ENCODE data around the gene PRKACB.

PRKACB gene

DNA sequence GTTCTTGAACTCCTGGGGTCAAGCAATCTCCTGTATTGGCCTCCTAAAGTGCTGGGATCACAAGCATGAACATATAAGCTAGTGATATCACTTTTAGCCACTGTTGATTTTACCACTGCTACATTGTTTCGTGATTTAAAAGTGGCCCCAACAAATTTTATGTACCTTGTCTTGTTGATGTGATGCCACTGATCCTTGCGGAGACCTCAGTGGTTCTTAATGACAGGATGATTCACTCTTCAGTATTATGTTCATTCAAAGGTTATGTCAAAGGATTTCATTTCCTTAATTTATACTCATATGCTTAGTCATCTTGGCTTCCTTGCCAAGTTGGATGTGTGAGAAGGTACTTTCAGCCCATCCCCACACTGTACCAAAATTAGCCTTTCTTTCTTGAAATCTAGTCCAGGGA is 12.1 kb downstream of the PRKACB start:
- DNase-seq (ENCODE audit: low read depth): no peak

DNA sequence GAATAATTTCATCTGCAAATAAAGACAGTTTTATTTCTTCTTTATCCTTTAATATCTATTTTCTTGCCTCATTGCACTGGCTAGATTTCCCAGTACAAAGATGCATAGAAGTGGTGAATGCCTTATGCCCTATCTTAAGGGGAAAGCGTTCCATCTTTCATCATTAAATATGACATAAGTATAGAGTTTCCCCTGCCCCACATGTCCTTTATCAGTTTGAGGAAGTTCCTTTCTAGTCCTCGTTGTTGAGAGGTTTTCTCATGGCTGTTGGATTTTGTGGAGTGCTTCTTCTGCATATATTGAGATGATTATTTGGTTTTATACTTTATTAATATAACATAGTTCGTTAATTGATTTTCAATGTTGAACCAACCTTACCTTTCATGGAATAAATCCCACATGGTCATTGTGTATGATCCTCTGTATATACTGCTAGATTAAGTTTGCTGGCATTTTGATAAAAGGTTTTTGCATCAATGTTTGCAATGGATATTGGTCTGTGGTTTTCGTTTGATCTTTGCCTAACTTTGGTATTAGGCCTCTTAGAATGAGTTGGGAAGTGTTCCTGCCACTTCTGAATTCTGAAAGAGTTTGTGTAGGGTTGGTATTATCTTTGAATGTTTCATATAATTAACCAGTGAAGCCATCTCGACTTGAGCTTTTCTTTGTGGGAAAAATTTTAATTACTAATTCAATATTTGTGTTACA is 15.6 kb downstream of the PRKACB start:
- DNase-seq (ENCODE audit: low read depth): no peak

DNA sequence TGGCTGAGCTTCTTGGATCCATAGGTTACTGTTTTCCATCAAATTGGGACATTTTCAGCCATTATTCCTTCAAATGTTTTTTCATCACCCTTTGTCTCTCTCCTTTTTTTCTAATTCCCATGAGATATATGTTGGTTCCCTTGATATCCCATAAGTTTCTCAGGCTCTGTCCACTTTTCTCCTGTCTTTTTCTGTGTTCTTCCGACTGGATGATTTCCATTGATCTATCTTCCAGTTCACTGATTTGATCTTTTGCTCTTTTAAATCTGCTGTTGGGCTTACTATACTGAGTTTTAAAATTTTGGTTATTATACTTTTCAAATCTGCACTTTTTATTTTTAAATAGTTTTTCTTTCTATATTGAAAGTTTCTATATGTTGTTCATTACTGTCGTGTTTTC is 18.2 kb downstream of the PRKACB start:
- DNase-seq (ENCODE audit: low read depth): no peak

DNA sequence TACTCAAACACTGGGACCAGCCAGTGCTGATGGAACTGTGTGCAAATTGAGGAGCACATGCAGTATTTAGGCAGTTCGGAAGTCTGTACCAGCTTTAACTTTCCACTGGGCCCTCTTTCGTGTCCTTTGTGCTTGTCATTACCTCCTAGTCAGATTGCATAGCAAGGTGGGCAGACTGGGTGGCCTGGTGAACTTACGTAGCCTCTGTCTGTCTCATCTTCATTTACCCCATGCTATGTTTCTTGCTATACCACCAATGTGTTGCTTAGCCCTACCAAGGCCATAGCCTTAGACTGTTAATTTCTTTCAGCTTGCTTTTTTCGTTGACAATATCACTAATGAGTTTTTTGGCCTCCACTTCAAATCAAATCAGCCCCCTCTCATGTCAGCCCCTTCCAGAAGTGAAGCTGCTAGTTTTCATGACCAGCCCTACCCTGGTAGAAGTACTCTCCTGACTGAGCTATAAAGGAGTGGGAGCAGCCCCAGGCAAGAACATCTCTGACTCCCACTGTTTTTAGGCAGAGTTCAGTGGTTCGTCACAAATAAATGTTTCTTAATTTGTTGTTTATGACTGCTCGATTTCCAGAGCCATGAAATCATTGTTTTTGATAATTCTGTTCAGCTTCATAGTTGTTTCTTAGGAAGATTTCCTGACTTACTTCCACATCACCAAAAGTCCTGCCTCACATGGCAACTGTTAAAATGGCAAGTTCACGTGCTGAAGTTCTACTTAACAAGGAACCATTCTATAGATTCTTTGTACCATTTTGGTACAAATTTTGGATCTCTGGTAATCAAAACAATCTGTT is 19.3 kb downstream of the PRKACB start:
- DNase-seq (ENCODE audit: low read depth): no peak

DNA sequence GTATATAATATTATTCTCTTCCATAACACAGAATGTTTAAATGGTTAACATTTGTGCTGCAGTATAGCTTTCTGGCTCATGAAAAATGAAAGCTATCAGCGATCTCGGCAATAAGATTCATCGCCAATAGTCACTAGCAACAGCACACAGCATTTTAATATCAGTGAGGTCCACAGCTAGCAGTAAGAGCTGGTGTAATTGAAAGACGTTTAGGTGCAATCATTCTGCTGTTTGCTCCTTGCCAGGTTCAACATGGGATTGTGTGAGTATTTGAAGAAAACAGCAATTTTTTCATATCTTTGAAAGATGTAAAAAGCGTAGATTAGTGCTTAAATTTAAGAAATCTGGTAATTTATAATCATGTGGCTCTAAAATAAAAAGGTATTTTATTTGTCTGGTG is 20.1 kb downstream of the PRKACB start:
- DNase-seq (ENCODE audit: low read depth): no peak

DNA sequence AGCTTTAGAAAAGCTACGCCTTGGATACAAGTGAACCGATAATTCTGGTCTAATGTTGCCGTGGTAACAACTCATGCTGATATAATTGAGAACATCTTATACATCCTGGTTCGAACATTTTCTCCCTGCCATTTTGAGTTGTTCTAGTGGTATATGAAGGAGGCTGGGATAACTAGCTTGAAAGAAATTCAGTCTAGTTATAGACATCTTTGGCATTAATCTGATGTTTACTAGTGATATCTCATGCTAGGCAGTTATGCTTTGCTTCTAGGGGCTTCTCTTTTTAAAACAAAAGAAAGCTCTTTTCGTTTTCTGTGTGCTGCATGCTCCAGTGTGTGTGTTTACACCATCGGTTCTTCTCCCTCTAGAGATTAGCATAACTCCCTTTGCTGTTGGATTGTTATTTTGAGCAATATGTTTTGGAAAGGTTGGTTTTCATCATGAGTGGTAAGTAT is 20.5 kb downstream of the PRKACB start:
- no peak for DNase-seq (ENCODE audit: low read depth)

DNA sequence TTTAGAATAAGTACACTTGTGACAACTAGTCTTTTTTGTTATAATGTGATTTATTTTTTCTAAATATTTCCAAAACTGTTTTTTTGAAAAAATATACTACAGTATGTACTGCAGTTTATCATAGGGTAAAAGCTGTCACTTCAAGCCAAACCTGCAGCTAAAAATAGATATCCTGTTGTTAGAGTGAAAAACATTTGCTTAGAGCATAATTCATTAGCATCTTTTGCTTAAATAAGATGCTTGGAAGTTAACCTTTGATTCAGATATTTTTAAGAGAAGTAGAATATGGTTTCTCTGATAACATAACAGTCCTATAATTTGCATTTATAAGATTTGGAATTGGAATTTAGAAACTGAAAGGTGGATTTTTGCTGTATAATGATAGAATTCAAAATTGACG is 21.5 kb downstream of the PRKACB start:
- no peak for DNase-seq (ENCODE audit: low read depth)

DNA sequence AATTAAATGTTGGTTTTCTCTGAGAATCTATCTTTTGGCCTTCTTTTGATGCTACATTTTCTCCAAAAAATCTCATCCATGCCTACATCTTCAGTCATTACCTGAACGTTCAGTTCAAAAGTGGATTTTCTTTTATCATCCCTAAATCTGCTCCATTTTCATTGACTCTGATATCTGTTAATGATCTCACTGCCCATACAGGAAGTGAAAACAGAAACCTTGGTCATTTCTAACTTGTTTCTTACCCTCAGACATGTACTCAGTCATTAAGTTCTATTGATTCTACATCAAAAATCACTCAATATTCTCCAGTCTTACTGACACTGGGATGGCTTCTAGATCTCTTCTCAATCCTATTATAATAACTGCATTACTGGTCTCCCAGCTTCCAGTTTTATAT is 22.7 kb downstream of the PRKACB start:
- DNase-seq (ENCODE audit: low read depth): no peak

DNA sequence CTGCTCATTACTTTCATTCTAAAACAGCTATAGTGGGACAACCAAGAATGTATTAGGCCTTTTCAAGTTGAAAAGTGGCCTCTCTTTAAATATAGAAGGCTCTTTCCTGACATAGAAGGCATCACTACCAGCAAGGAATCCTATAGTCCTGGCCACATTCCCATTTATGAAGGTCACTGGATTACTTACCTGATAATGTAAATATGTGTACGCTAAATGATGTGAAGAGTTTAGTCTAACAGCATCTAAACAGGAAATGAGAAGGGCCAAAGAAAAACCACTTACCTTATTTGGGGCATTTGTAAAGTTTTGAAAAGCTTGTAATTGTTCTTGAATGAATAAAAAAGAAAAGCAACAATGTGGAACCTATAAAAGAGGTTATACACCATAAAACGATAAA is 24.7 kb downstream of the PRKACB start:
- no peak for DNase-seq (ENCODE audit: low read depth)

DNA sequence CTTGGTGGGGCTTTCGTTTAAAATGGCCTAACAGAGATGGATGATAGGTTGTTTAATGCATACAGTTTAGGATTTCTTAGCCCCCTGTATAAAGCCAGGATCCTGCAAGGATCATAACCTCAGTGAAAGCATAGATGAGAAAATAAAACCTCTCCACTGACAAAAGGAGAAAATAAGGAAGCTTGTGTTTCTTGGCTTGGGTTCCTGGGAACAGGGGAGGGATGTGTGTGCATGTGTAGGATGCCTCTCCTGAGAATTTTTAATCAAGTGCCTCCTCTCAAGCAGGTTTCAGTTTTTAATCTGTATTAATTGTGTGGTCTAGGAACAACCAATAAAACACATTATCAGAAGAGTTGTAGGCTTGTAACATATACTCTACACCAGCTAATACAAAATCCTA is 26.1 kb downstream of the PRKACB start:
- DNase-seq (ENCODE audit: low read depth): no peak

DNA sequence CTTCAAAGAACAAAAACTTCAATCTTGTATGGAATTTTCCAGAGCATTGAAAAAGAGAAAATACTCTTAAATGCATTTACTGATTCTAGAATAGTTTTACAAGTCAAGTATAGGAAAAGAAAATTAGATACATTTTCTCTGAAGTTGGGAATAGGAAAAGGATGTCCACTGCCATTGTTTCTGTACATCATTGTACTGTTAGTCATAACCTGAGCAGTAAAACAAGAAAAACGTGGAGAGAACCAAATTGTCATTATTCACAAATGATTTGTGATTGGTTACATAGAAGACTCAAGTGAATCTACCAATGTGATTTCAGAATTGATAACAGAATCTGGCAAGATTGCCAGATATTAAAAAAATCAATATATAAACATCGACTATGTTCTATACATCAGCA is 27.4 kb downstream of the PRKACB start:
- no peak for DNase-seq (ENCODE audit: low read depth)

DNA sequence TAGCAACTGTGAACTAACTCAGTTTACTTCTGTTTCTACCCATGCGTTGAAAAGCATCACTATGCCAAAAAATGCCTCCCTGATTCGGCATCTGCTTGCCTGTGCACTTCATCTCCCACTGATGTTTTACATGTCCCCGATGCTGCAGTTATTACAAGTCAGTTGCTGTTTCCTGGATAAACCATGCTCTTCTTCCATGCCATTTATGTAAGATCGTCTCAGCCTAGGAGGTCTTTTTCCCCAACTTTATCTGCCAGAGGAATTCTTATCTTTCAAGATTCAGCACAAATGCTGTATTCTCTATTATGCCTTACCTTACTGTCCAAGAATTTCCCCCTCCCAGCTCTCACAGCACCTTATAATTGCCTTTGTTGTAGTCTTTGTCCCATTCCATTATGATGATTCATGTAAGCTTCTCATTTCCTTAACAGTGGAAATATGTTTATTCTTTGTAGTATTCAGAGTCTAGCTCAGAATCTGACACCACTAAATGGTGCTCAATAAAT is 30.0 kb downstream of the PRKACB start:
- DNase-seq (ENCODE audit: low read depth): no peak

DNA sequence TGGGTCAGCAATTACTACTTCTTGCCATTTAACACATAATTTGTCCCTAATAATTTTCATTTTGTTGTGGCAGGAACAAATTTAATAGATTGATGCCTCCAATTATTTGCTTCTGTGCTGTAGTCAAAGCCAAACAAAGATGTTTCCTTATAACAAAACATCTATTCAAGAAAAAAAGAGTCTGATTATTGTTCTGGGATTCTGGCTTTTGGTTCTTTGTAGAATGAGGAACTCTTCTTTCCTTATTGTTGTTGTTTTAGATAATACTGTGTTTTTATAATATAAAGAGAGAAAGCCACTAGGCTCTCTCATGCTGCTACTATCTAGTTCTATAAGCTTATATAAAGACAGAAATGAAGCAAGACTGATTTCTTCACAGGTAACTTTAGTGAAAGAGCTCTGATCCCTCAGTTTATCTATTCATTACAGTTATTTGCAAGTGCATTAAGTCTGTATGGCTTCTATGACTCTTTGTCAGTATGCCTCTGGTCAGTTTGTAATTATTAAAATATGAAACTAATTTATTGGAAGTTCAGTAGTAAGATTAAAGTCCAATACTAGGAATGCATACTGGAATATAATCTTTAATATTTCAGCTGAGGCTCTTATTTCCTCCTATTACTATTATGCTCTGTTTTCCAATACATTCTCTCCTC is 37.4 kb downstream of the PRKACB start:
- DNase-seq (ENCODE audit: low read depth): no peak

DNA sequence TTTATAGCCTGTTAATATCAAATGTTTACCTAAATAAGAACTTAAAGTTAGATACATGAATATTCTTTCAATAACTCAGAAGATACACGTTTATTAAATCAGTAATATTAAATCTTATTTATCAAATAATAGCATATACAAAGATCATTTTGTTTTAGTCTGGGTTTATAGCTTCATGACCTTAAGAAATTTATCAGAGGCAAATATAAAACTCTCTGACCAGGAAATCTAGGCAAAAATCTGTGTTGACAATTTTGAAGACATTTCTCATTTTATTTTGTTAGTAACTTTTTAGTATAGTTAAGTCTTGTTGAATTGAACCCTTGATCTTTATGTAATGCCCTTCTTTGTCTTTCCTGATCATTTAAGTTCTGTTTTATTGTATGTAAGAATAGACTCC is 46.4 kb downstream of the PRKACB start:
- DNase-seq (ENCODE audit: low read depth): no peak

DNA sequence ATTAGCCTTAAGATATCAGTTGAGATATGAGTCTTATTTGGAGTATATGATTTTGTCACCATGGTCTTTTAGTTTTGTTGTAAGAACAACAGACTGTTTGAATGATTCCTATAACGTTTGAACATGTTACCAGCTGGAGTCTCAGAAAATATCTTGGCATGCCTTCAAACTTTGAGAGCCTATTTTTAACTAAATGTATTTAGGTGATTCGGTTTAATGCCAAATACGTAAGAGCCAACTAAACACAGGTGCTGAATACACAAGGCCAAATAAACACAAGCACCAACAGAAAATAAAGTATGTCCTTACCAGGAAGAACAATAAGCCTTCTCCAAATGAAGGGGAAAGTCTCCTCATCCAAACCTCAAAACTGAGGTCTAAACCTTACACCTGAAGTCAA is 48.6 kb downstream of the PRKACB start:
- no peak for DNase-seq (ENCODE audit: low read depth)

DNA sequence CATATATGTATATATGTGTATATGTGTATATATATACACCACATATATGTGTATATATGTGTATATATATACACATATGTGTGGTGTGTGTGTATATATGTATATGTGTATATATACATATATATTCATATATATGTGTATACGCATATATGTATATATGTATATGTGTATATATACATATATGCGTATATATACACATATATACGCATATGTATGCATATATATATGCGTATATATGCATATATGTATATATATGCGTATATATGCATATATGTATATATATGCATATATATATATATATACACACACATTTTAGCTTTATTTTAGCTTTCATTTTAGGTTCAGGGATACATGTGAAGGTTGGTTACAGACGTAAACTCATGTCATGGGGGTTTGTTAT is 54.8 kb downstream of the PRKACB start:
- DNase-seq (ENCODE audit: low read depth): no peak

DNA sequence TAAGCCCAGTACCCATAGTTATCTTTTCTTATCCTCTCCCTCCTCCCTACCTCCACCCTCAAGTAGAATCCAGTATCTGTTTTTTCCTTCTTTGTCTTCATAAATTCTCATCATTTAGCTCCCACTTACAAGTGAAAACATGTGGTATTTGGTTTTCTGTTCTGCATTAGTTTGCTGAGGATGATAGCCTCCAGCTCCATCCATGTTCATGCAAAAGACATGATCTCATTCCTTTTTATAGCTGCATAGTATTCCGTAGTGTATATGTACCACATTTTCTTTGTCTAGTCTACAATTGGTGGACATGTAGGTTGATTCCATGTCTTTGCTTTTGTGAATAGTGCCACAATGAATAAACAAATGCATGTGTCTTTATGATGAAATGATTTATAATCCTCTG is 55.2 kb downstream of the PRKACB start:
- DNase-seq (ENCODE audit: low read depth): no peak

DNA sequence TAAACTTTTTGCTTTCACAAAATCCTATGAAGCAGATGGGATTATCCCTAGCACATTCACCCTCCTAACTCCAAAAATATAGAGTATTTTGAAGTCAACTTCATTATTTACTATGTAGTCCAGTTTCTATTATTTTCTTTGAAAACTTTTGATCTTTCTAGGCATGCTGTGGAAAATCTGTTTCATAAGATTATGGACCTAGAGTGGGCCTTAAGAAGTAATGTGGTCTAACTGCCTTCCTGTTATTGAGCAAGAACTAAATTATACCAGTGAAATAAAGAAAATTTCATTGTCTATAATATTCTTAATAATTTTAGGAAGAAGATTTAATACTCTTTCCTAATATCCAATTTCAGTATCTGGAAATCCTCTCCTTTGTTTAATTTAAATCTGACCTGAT is 58.1 kb downstream of the PRKACB start:
- DNase-seq (ENCODE audit: low read depth): no peak

DNA sequence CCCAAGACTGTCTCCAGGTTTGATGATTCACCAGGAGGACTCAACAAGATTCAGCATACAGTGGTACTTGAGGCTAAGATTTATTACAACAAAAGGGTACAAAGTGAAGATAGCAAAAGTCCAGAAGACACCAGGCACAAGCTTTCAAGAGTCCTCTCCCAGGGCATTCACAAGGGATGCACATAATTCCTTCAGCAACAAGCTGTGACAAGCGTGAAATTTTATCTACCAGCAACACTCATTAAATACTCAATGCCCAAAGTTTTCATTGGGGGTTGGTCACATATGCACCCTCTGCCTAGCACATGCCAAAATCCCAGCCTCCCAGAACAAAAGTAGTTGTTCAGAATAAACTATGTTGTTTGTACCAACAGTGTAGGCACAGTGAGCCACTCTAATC is 62.3 kb downstream of the PRKACB start:
- no peak for DNase-seq (ENCODE audit: low read depth)

DNA sequence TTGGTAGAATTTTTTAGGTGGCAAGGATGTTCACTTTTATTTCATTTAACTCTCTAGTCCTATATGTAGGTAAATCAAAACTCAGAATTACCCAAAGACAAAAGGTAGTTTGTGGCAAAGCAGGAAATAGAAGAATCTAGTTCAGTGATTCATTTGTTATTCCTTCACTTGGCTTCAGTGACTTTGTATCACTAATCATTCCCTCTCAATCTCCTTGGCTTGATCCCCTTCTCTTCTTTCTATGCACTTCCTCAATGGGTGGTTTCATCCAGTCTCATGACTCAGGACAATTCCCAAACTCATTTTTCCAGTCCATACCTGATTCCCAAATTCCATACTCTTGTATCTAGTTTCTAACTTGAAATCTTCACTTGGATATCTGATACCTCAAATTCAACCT is 64.9 kb downstream of the PRKACB start:
- no peak for DNase-seq (ENCODE audit: low read depth)

DNA sequence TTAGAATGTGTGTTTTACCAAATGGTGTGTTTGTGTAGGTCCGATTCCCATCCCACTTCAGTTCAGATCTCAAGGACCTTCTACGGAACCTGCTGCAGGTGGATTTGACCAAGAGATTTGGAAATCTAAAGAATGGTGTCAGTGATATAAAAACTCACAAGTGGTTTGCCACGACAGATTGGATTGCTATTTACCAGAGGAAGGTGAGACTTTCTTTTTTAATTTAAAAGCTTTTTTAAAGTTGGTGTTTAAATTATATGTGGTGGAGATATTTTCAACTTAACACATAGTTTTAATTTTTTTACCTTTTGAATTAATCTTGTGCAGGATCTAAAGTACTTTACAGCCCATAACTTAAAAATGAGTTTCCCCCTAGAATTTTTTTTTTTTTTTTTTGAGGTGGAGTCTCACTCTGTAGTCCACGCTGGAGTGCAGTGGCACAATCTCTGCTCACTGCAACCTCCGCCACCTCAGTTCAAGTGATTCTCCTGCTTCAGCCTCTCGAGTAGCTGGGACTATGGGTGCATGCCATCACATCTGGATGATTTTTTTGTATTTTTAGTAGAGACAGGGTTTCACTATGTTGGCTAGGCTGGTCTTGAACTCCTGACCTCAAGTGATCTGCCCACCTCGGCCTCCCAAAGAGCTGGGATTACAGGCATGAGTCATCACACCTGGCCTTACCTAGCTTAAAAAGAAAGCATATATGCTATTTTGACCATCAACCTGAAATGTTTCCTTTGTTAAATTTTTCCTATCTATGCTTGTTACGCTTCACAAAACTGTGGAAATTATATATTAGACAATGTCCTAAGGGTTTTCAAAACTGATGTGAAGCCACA is 70.3 kb downstream of the PRKACB start:
- no peak for DNase-seq (ENCODE audit: low read depth)

DNA sequence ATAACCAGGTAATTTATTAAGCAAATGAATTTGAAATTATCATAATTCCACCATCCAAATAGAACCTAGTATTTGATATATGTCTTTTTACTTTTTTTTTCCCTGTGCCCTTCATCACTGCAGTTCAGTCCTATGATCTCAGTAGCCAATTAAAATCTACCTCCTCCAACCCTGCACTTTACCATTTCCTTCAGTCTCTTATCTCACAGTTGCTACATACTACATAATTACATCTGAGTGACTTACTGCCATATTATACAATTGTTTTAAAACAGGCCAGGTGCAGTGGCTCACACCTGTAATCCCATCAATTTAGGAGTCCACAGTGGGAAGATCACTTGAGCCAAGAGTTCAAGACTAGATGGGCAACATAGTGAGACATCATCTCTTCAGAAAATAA is 73.2 kb downstream of the PRKACB start:
- no peak for DNase-seq (ENCODE audit: low read depth)
